Tibial nerve (tissue), 4 donors: ENCODE data around the gene ITIH6. TPM values are rescaled to one million over a fixed set of nuclear protein-coding genes. Genes with fewer than 3 reads are reported as not detected.

Source experiments
- DNase-seq, 2 donors: peaks; one replicate each; pipeline ENCODE4 v3.0.0-alpha.2; 2019; ENCODE audit warnings: low spot score in 2 of 2
- H3K27ac ChIP-seq, 4 donors: fragments of 200-600 bp; sonication (generic) in 3 of 4; one replicate each; pipeline ENCODE4 v1.5.1; 2017 to 2019; ENCODE audit warnings: mild to moderate bottlenecking in 1 of 4
- H3K27me3 ChIP-seq, 2 donors: fragments of 200-600 bp; sonication (generic) in 1 of 2; one replicate each; pipeline versions ENCODE4 v1.5.1 to v1.6.0; 2017 to 2019
- H3K36me3 ChIP-seq, 3 donors: fragments of 200-600 bp; sonication (generic); one replicate each; pipeline ENCODE4 v1.5.1; 2018 to 2019
- H3K4me1 ChIP-seq, 4 donors: fragments of 200-600 bp; sonication (generic) in 3 of 4; one replicate each; pipeline ENCODE4 v1.5.1; 2017 to 2019
- H3K4me3 ChIP-seq, 4 donors: fragments of 200-600 bp; sonication (generic) in 3 of 4; one replicate each; pipeline ENCODE4 v1.5.1; 2017 to 2019; ENCODE audit warnings: mild to moderate bottlenecking in 1 of 4, moderate library complexity in 1 of 4
- H3K9me3 ChIP-seq, 4 donors: fragments of 200-600 bp; sonication (generic) in 3 of 4; one replicate each; pipeline ENCODE4 v1.5.1; 2017 to 2019
- CTCF ChIP-seq, 5 experiments: fragments of 200-600 bp in 3 of 5; fragments of 450-650 bp in 2 of 5; sonication (generic) in 3 of 5; IDR thresholded peaks; one replicate each; pipeline ENCODE4 v1.5.1; 2016 to 2019; ENCODE audit warnings: antibody characterized with exemption in 5 of 5, mild to moderate bottlenecking in 3 of 5, moderate library complexity in 2 of 5
- EP300 ChIP-seq, 2 donors: sonication (generic); formaldehyde crosslinking; IDR thresholded peaks; one replicate each; pipeline ENCODE4 v1.6.1; 2017; ENCODE audit warnings: antibody characterized with exemption in 2 of 2, mild to moderate bottlenecking in 1 of 2
- POLR2A ChIP-seq, 2 donors: fragments of 450-650 bp; IDR thresholded peaks; one replicate each; pipeline ENCODE4 v1.6.1; 2017; ENCODE audit warnings: antibody characterized with exemption in 2 of 2, mild to moderate bottlenecking in 2 of 2, moderate library complexity in 2 of 2
- WGBS, 2 donors: methylation state at CpG; one replicate each; pipeline ENCODE4 v1.1.5; 2018; 5-methylcytosine and 5-hydroxymethylcytosine counted together
- total RNA-seq, 4 donors: library from RNA; depleted of rRNA; stranded (reverse); fragments of >200 nt; gene quantifications; one replicate each; pipeline ENCODE4 v1.1.0, GENCODE V29; 2016

The ITIH6 gene
- total RNA-seq, 4 donors from 2014 or later: not detected

- Histone ChIP-seq H3K9me3 (no peaks in the 10 kb centered on the region), H3K27ac (no peak overlapping the region), H3K27me3 (no peaks in the 10 kb centered on the region), H3K4me1 (peaks cover 0 to 26% (median 6%) of the 10 kb centered on the region in 4 donors), H3K4me3 (no peak overlapping the region), H3K36me3 (peaks cover 0 to 60% (median 0%) of the 10 kb centered on the region in 3 donors)
- TF ChIP-seq CTCF (IDR thresholded peaks at IDR 0.05) (no peak), EP300 (IDR thresholded peaks at IDR 0.05) (no peak), POLR2A (IDR thresholded peaks at IDR 0.05) (no peak)
- no peak for DNase-seq
- WGBS, 2 donors: 82 to 84% methylated on average over 9 of the region's 9 CpGs
These were observed 13.3 kb upstream of the ITIH6 start for GRCh38 chrX:54811301-54811885.

GRCh38 chrX:54810532-54810931 lies 12.5 kb upstream of the ITIH6 start:
- H3K4me1 ChIP-seq: peaks cover 0 to 26% (median 6%) of the 10 kb centered on the region in 4 donors
- peak overlapping the region in 1 of 4 donors; percentile 30 for H3K27ac ChIP-seq
- H3K27me3 ChIP-seq: no peaks in the 10 kb centered on the region
- H3K4me3 ChIP-seq: no peak overlapping the region
- H3K9me3 ChIP-seq: no peaks in the 10 kb centered on the region
- TF ChIP-seq CTCF (IDR thresholded peaks at IDR 0.05) (no peak), EP300 (IDR thresholded peaks at IDR 0.05) (no peak), POLR2A (IDR thresholded peaks at IDR 0.05) (no peak)
- no peak for DNase-seq
- H3K36me3 ChIP-seq: peaks cover 0 to 52% (median 0%) of the 10 kb centered on the region in 3 donors
- 80 to 91% methylated on average over 4 to 5 of the region's 5 CpGs for WGBS, 2 donors

GRCh38 chrX:54808605-54809483 lies 10.8 kb upstream of the ITIH6 start:
- Histone ChIP-seq H3K9me3 (no peaks in the 10 kb centered on the region), H3K36me3 (peaks cover 0 to 35% (median 0%) of the 10 kb centered on the region in 3 donors), H3K4me1 (peaks cover 0 to 26% (median 6%) of the 10 kb centered on the region in 4 donors), H3K27ac (peak overlapping the region; percentile 88 to 97 (median 92)), H3K27me3 (no peaks in the 10 kb centered on the region), H3K4me3 (peak overlapping the region; percentile 49 to 74 (median 56))
- peak; percentile 79 to 85 for DNase-seq
- WGBS, 2 donors: 0 to 40% methylated on average over 25 to 38 of the region's 38 CpGs
- TF ChIP-seq POLR2A (IDR thresholded peaks at IDR 0.05): no peak
- TF ChIP-seq EP300 (IDR thresholded peaks at IDR 0.05): peak in 1 of 2 donors; percentile 7
- TF ChIP-seq CTCF (IDR thresholded peaks at IDR 0.05): no peak

- Histone ChIP-seq H3K4me3 (peak overlapping the region; percentile 49 to 74 (median 56)), H3K9me3 (no peaks in the 10 kb centered on the region), H3K27ac (peak overlapping the region; percentile 88 to 97 (median 92)), H3K4me1 (peaks cover 0 to 26% (median 6%) of the 10 kb centered on the region in 4 donors), H3K36me3 (peaks cover 0 to 28% (median 0%) of the 10 kb centered on the region in 3 donors), H3K27me3 (no peaks in the 10 kb centered on the region)
- TF ChIP-seq POLR2A (IDR thresholded peaks at IDR 0.05): no peak
- TF ChIP-seq CTCF (IDR thresholded peaks at IDR 0.05): no peak
- peak in 1 of 2 donors; percentile 50 for TF ChIP-seq EP300 (IDR thresholded peaks at IDR 0.05)
- 3 to 38% methylated on average over 16 to 23 of the region's 23 CpGs for WGBS, 2 donors
- DNase-seq: peak; percentile 59 to 73
These were observed 10.1 kb upstream of the ITIH6 start for GRCh38 chrX:54808109-54808604.
